GM19025 (cell line): ENCODE measurements around the gene PCYT2.

Source experiments
- ATAC-seq: cut with Tn5 transposase; IDR thresholded peaks from one replicate; pipeline ENCODE4 v1.9.1; 2021; ENCODE audit warnings: mild to moderate bottlenecking, low read depth, moderate library complexity; ENCODE audit not compliant: unreplicated experiment

Gene PCYT2

GRCh38 chr17:81944858-81945257, 33.7 kb upstream of the PCYT2 start:
- ATAC-seq, result no peak

- no peak for ATAC-seq
Observed at GRCh38 chr17:81942167-81942553, 31.0 kb upstream of the PCYT2 start.

- ATAC-seq, result no peak
Observed at GRCh38 chr17:81941484-81942166, 30.4 kb upstream of the PCYT2 start.

GRCh38 chr17:81940538-81941483, 29.6 kb upstream of the PCYT2 start:
- no peak for ATAC-seq

GRCh38 chr17:81939881-81940385, 28.7 kb upstream of the PCYT2 start:
- no peak for ATAC-seq

- no peak for ATAC-seq
Observed at GRCh38 chr17:81939218-81939617, 28.0 kb upstream of the PCYT2 start.

GRCh38 chr17:81935709-81936084, 24.5 kb upstream of the PCYT2 start:
- no peak for ATAC-seq

GRCh38 chr17:81934850-81935708, 23.9 kb upstream of the PCYT2 start:
- ATAC-seq, result no peak

- no peak for ATAC-seq
Observed at GRCh38 chr17:81934098-81934757, 23.0 kb upstream of the PCYT2 start.

GRCh38 chr17:81933178-81933699, 22.0 kb upstream of the PCYT2 start:
- ATAC-seq, result no peak

GRCh38 chr17:81932333-81932983, 21.3 kb upstream of the PCYT2 start:
- ATAC-seq, result no peak

GRCh38 chr17:81931557-81932332, 20.5 kb upstream of the PCYT2 start:
- no peak for ATAC-seq

- no peak for ATAC-seq
Observed at GRCh38 chr17:81931189-81931556, 20.0 kb upstream of the PCYT2 start.

- ATAC-seq, result no peak
Observed at GRCh38 chr17:81930142-81931125, 19.2 kb upstream of the PCYT2 start.

GRCh38 chr17:81929253-81930141, 18.3 kb upstream of the PCYT2 start:
- ATAC-seq, result no peak

- no peak for ATAC-seq
Observed at GRCh38 chr17:81928544-81929252, 17.5 kb upstream of the PCYT2 start.
